C1 segment of cervical spinal cord (tissue), 14 donors: ENCODE measurements around the gene MALL.
"Not testable (repeated sequence)": the region's sequence is repeated elsewhere in the genome, so short reads cannot be mapped to it uniquely, and the experiment has no call there.

ENCODE experiments used
- DNase-seq, 14 donors: peaks; one replicate each; lab custom pipeline; 2025; lab: John Stamatoyannopoulos, UW

Gene MALL

GRCh38 chr2:110115291-110116032 lies at the start of gene MALL:
Gene MALL, minus strand, starts transcription at chr2:110115822. Its CDS starts 30 bp downstream, at chr2:110115792.
- no peak for DNase-seq

DNA sequence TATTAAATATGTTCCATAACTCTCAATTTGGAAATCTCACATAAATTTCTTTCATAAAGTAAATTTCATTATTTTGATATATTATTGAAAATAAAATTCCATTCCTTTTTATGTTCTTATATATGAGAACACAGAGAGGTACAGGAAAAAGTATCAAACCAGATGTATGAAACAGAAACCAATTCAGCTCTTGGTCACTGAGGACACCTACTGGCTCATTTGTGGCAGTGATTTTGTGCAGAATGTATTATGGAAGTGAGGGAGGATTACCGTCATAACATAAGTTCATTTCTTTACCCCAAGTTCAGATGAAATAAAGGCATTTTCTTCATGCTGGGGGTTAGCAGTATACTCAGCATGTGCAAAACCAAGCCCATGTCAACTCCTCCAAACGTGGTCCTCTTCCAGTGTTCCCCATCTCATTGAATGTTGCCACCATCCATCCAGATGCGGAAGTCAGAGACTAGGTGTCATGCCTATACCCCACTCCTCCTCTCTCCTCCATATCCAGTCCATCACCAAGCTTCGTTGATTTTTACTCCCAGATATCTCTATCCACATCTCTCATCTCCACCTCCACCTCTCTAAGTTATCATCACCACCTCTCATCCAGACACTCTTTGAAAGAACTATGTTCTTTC lies 41.7 kb upstream of the MALL start:
- DNase-seq = no peak

DNA sequence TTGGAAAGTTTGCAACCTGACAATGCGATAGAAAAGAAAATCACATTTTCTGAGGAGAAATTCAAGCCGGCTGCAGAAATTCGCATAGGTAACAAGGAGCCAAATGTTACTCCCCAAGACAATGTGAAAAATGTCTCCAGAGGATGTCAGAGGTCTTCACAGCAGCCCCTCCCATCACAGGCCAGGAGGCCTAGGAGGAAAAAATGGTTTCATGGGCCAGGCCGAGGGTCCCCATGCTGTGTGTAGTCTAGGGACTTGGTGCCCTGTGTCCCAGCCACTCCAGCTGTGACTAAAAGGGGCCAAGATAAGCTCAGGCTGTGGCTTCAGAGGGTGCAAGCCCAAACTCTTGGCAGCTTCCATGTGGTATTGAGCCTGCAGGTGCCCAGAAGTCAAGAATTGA lies 39.2 kb upstream of the MALL start:
- not testable (repeated sequence) for DNase-seq

DNA sequence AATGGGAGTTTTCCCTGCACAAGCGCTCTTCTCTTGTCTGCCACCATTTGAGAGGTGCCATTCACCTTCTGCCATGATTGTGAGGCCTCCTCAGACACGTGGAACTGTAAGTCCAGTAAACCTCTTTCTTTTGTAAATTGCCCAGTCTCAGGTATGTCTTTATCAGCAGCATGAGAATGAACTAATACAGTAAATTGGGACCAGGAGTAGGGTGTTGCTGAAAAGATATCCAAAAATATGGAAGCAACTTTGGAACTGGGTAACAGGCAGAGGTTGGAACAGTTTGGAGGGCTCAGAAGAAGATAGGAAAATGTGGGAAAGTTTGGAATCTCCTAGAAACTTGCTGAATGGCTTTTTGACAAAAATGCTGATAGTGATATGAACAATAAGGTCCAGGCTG lies 38.6 kb upstream of the MALL start:
- not testable (repeated sequence) for DNase-seq

GRCh38 chr2:110153416-110153815 lies 37.8 kb upstream of the MALL start:
- DNase-seq = no peak

GRCh38 chr2:110152943-110153342 lies 37.3 kb upstream of the MALL start:
- no peak for DNase-seq

DNA sequence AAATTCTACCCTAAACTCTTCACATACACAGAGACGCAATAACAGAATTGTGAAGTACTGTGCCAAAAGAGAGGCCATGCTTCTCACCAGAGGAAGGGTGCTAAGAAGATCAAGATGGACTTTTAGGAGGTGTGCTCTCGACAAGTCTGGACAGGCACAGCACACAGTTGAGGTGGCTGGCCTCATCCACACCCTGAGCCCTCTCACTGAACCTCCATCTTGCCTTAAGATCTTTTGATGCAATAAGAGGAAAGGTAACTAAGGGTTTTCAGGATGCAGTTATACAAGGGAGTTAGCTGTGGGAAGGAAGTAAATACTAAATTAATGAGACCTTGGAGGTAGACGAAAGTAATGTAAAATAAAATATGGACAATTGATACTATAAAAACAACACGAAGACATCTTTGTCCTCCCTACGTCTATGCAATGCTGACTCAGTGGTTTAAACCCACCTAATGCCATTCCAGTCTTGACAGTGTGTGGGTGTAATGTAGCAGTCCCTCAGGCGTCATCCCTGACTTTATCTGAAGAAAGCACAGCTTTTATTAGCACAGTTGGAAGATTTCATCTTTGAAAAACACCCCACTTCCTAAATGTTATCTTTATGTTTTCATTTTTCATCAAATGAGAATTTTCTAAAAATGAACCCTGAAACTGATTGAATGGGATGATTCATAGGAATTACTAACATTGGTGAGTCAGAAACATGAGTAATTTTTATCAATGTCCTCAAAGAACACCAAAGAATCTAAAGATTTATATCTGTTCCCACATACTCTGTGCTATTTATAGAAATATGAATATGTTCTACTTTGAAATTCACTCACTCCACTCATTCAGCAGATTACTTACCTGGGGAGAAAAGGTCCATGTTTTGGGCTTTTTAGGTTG lies 34.0 kb upstream of the MALL start:
- DNase-seq = no peak

- DNase-seq = no peak
These were observed 31.3 kb upstream of the MALL start for GRCh38 chr2:110146945-110147332.

DNA sequence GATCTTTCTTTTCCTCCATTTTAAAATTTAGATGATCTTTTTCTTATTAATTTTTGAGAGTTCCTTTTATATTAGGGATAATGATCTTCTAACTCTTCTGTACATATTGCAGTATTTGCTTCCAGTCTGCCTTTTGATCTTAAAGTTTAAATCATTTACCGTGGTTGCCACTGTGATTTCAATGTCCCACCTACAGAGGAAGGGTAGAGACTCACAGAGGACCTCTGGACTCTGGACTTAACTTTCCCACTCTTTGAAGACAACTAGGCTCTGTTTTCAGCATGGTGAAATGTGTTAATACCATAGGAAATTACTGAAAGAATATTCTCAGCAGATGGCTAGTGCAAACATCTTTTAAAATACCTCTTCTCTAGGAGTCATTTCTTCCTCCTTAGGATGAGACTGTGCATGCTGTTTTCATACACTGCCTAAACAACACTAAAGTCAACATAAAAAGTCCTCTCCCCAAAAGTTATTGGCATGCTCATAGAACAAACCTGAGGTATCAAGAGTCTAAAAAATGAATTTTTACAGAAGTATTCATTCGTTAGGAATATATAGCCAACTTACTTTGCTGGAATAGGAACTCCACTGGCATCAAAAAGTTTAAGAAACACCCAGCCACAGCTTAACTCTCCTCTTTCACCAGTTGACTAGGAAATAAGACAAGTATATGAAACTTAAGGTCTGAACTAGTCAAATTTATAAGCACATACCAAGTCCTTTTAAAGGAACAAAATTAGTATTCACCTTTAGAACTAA lies 30.7 kb upstream of the MALL start:
- no peak for DNase-seq

- DNase-seq = no peak
These were observed 28.4 kb upstream of the MALL start for GRCh38 chr2:110143982-110144381.

- DNase-seq = no peak
These were observed 24.8 kb upstream of the MALL start for GRCh38 chr2:110140401-110140800.

DNA sequence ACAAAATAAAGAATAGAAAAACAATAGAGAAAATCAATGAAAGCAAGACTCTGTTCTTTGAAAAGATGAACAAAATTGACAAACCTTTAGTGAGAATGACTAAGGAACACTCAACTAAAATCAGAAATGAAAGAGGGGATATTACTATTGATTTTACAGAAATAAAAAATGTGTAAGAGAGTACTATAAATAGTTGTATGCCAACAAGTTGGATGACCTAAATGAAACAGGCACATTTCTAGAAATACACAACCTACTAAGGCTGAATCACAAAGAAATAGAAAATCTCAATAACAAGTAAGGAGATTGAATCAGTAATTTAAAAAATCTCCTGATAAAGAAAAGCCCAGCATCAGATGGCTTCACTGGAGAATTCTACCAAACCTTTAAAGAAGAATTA lies 18.4 kb upstream of the MALL start:
- DNase-seq = no peak

- no peak for DNase-seq
These were observed 15.5 kb upstream of the MALL start for GRCh38 chr2:110131166-110131565.

GRCh38 chr2:110130757-110131156 lies 15.1 kb upstream of the MALL start:
- no peak for DNase-seq

DNA sequence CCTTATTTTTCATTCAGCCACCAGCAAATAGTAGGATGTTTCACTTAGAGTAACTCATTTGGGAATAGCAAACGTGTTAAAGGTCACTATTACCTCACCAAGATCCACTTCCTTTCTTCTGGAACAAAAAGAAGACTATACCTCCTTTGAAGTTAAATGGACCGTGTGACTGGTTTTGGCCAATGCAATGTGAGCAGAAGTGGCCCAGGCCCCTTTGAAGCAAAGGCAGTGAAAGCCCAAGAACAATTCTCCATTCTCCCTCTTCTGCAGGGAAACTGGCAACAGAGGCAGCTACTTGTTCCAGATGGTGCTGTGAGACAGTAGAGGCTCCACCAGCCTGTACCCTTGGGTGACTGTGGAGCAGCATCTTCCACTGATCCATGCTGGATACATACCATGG lies 11.3 kb upstream of the MALL start:
- peak in 1 of 14 donors; percentile 13 for DNase-seq

GRCh38 chr2:110126086-110126773 lies 10.6 kb upstream of the MALL start:
- DNase-seq = no peak

DNA sequence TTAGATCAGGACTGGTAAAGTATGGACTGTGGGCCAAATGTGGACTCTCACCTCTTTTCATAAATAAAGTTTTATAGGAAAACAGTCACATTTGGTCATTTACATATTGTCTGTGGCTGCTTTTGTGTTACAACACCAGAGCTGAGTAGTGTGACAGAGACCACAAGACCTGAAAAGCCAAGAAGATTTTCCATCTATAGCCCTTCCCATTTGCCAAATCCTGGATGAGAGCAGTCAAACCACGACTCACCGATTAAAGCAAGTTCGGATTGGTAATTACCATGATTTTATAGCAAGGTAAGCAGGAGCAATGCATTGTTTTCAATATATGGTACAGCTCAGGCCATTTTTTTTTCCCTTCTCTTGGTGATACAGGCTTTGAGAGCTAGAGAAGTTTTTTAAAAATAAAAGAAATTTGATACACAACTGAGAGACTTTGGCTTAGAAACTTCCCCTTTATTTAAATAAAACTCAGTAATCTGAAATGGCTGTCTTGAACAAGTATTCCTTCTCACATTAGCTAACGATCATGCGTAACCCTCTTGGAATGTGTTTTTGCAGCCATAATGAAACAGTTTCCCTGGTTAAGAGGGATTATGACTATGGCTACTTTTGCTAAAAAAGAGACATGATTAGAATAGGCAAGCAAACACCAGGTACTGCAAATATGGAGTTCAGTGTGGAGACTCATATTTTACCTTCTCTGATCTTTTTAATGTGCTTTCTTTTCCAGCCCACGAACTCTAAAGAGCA lies 9.5 kb upstream of the MALL start:
- DNase-seq = no peak

DNA sequence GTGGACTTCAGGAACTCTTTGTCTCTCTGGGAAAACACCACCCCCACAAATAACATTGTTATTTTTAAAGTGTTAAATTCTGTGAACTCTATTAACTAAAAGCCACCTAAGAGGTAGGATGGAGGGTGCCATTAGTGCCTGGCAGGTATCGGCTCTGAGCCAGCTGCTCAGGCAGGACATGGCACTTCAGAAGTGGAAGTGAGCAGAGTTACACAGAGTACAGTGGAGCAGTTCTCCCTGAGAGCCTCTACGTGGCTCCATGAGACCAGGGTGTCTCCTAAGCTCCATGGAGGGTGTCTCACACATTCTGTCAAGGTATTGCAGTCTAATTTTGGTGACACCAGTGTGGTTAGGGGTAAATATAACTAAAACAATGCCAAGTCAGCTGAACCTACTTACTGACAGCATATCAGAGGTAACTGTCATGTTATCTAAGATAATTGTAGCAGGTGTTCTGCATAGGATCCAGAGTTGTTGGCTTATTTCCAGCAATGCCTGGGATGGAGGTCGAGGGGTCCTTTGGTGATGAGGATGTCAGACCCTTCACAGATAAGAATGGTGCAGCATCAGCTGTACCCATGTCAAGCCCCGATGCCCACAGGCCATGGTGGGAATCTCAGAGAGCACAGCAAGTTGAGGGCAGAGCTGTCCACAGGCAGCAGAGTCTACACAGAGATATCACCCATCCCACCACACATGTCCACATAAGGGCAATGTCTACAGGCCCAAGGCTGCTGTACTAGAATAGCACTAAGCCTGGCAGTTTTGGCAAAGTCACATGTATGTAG lies 8.6 kb upstream of the MALL start:
- no peak for DNase-seq

DNA sequence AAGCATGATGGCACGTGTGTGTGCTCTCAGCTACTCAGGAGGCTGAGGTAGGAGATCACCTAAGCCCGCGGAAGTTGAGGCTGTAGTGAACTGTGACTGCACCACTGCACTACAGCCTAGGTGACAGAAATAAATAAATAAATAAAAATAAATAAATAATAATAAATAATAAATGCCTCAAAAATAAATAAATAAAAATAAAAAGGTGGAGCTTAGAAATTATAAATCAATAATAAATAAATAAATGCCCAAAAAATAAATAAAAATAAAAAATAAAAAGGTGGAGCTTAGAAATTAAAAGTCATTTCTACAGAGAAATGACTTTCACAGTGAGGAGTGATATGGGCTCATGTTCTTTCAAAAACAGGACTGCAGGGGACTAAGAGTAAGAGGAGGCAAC lies 6.0 kb upstream of the MALL start:
- no peak for DNase-seq

GRCh38 chr2:110121052-110121334 lies 5.4 kb upstream of the MALL start:
- no peak for DNase-seq
